HepG2 (cell line): ENCODE results near the gene B3GNT7. TPM values are rescaled to one million over a fixed set of nuclear protein-coding genes. Genes with fewer than 3 reads are reported as not detected.
"Not testable (repeated sequence)": the region's sequence is repeated elsewhere in the genome, so short reads cannot be mapped to it uniquely, and the experiment has no call there.

ENCODE experiments used
- ATAC-seq: fragments of 200-7000 bp; cut with Tn5 transposase; 3 replicates; pipeline ENCODE4 v1.9.1; 2020; ENCODE audit warnings: mild to moderate bottlenecking, moderate library complexity
- BruUV-seq: library from RNA; stranded (reverse); fragments of 400-500 nt; replicated peaks from 2 replicates; lab custom pipeline; 2021; lab: Mats Ljungman, UMichigan
- CTCF ChIA-PET: fragments of 300-600 bp; formaldehyde crosslinking; extraction: SDS; loops from one replicate; lab custom pipeline; 2021; ENCODE audit warnings: low total read pairs, inconsistent platforms, low intra/inter-chr PET ratio; lab: Yijun Ruan, JAX
- POLR2A ChIA-PET: fragments of 350-600 bp; sonication (Branson Sonifier 250); formaldehyde crosslinking; loops from one replicate; lab custom pipeline; 2020; ENCODE audit warnings: antibody characterized with exemption, inconsistent platforms; lab: Yijun Ruan, JAX
- DNase-seq: peaks from one replicate; pipeline ENCODE4 v3.0.0-alpha.2; 2015; ENCODE audit warnings: low spot score
- FAIRE-seq: peaks from 3 replicates; lab custom pipeline; 2011; peaks lifted over from hg19 to GRCh38; lab: Jason Lieb, UNC
- H2AFZ ChIP-seq: one replicate; pipeline ENCODE4 v1.6.1; 2011; ENCODE audit warnings: low read length, inconsistent platforms
- H3K27ac ChIP-seq: fragments of 300-600 bp; 3 replicates; pipeline ENCODE4 v1.8.0; 2011; ENCODE audit warnings: mixed run types, mild to moderate bottlenecking, mixed read lengths, low read length, inconsistent platforms; ENCODE audit not compliant: insufficient read depth; ENCODE audit errors: extremely low read length
- H3K27me3 ChIP-seq, 2 experiments: fragments of 200-600 bp in 1 of 2; 2 replicates in 1 of 2; 3 replicates in 1 of 2; pipeline versions ENCODE4 v1.6.0 to v1.8.0; 2011; ENCODE audit warnings: low read length in 2 of 2, mild to moderate bottlenecking in 2 of 2, moderate library complexity in 2 of 2, inconsistent platforms in 1 of 2; ENCODE audit not compliant: insufficient read depth in 2 of 2, control insufficient read depth in 1 of 2
- H3K36me3 ChIP-seq, 2 experiments: fragments of 200-600 bp in 1 of 2; replicated peaks in 1 of 2; 2 replicates in 1 of 2; 3 replicates in 1 of 2; pipeline versions ENCODE4 v1.5.1 to v1.8.0; 2011; ENCODE audit warnings: low read length in 2 of 2, inconsistent platforms in 1 of 2; ENCODE audit not compliant: insufficient read depth in 2 of 2, control insufficient read depth in 1 of 2
- H3K4me1 ChIP-seq: 2 replicates; pipeline ENCODE4 v1.5.1; 2012; ENCODE audit warnings: low read length, inconsistent platforms; ENCODE audit not compliant: insufficient read depth
- H3K4me2 ChIP-seq: 2 replicates; pipeline ENCODE4 v1.6.0; 2011; ENCODE audit warnings: low read depth, low read length, inconsistent platforms
- H3K4me3 ChIP-seq, 3 experiments: fragments of 200-600 bp in 1 of 3; sonication (generic), shearing (Covaris generic) in 1 of 3; replicated peaks in 1 of 3; 2 replicates each; pipeline ENCODE4 v1.5.1; 2011 to 2016; ENCODE audit warnings: low read length in 3 of 3, inconsistent platforms in 2 of 3, low read depth in 2 of 3, mild to moderate bottlenecking in 2 of 3, control low read depth in 1 of 3, mixed read lengths in 1 of 3; ENCODE audit not compliant: insufficient read depth in 1 of 3
- H3K79me2 ChIP-seq: one replicate; pipeline ENCODE4 v1.6.1; 2011; ENCODE audit warnings: low read length, inconsistent platforms; ENCODE audit not compliant: insufficient read depth
- H3K9ac ChIP-seq: 2 replicates; pipeline ENCODE4 v1.6.0; 2011; ENCODE audit warnings: mild to moderate bottlenecking, low read depth, low read length, inconsistent platforms; ENCODE audit not compliant: insufficient read depth
- H3K9me3 ChIP-seq: 2 replicates; pipeline ENCODE4 v1.5.1; 2012; ENCODE audit warnings: mild to moderate bottlenecking, low read length
- H4K20me1 ChIP-seq: 2 replicates; pipeline ENCODE4 v1.6.0; 2011; ENCODE audit warnings: inconsistent platforms, mild to moderate bottlenecking, low read length, moderate library complexity; ENCODE audit not compliant: insufficient read depth
- CTCF ChIP-seq: sonication (generic); formaldehyde crosslinking; IDR thresholded peaks from 2 replicates; pipeline ENCODE4 v1.5.0; 2020; ENCODE audit warnings: mild to moderate bottlenecking, missing genetic modification reagents, moderate library complexity
- HNF4G ChIP-seq, 2 experiments: sonication (generic) in 1 of 2; formaldehyde crosslinking in 1 of 2; IDR thresholded peaks; 2 replicates each; pipeline versions ENCODE4 v1.4.0 to v1.6.1; 2011 to 2020; ENCODE audit warnings: borderline replicate concordance in 2 of 2, low read depth in 2 of 2, mild to moderate bottlenecking in 2 of 2, low read length in 1 of 2, missing genetic modification reagents in 1 of 2, moderate library complexity in 1 of 2
- PAXIP1 ChIP-seq: sonication (generic); formaldehyde crosslinking; conservative IDR thresholded peaks from 2 replicates; pipeline ENCODE4 v1.4.0; 2020; ENCODE audit warnings: mild to moderate bottlenecking, missing genetic modification reagents, moderate library complexity
- STAG1 ChIP-seq: sonication (generic); formaldehyde crosslinking; IDR thresholded peaks from 2 replicates; pipeline ENCODE4 v1.4.0; 2020; ENCODE audit warnings: missing genetic modification reagents
- ZNF652 ChIP-seq: IDR thresholded peaks from 2 replicates; pipeline ENCODE4 v1.6.1; 2016; ENCODE audit warnings: low read depth, borderline replicate concordance
- ZNF784 ChIP-seq: sonication (generic); formaldehyde crosslinking; IDR thresholded peaks from 2 replicates; pipeline ENCODE4 v1.5.1; 2020; ENCODE audit warnings: missing genetic modification reagents, mild to moderate bottlenecking, borderline replicate concordance
- WGBS: methylation state at CpG from one replicate; pipeline ENCODE4 v1.1.6; 2017; ENCODE audit warnings: low lambda C conversion rate; 5-methylcytosine and 5-hydroxymethylcytosine counted together
- in situ Hi-C: cut with HindIII; loops from 2 replicates; pipeline ENCODE4 v1.10.0; 2017; ENCODE audit warnings: low pct_unique_long_range_greater_than_20kb; ENCODE audit not compliant: extremely low pct_ligation_motif_present
- intact Hi-C: fragments of 100-400 bp; cut with micrococcal nuclease; formaldehyde crosslinking; loops from one replicate; pipeline ENCODE4 v1.10.0; 2022; ENCODE audit not compliant: unreplicated experiment
- polyA plus RNA-seq, 8 experiments: library from polyadenylated mRNA; depleted of rRNA in 3 of 8; stranded (reverse) in 7 of 8; unstranded in 1 of 8; fragments of >200 nt; fragmentation: Illumina TruSeq in 4 of 8; extraction: Trizol in 4 of 8; gene quantifications; 2 replicates each; pipeline versions ENCODE4 v1.2.1 to v1.2.3, GENCODE V29; 2011 to 2016; ENCODE audit warnings: low read depth in 4 of 8, missing spikeins in 1 of 8, mixed read lengths in 1 of 8; ENCODE audit not compliant: insufficient read depth in 1 of 8
- total RNA-seq, 5 experiments: library from RNA; depleted of rRNA; stranded (reverse); fragments of >200 nt; fragmentation: Illumina TruSeq; extraction: Trizol; gene quantifications; 2 replicates each; pipeline ENCODE4 v1.2.3, GENCODE V29; 2016; ENCODE audit warnings: low read depth in 1 of 5

The B3GNT7 gene
- total and polyA plus RNA-seq, 2 of the 13 experiments (the other 11 are each of a cell fraction or from before 2014, with no cell fraction given): 0.04 to 0.24 TPM

- FAIRE-seq, DNase-seq, H3K36me3 ChIP-seq, H3K79me2 ChIP-seq, BruUV-seq, POLR2A ChIA-PET, H3K4me2 ChIP-seq, H3K27ac ChIP-seq, H4K20me1 ChIP-seq, intact Hi-C loops, H3K9ac ChIP-seq, H3K4me3 ChIP-seq, ATAC-seq, H2AFZ ChIP-seq, in situ Hi-C loops: not testable (repeated sequence)
- WGBS: 28% methylated on average over 9 of the region's 9 CpGs
- TF ChIP-seq CTCF (CRISPR knock-in tag) (0 out of 2 replicates have a peak, but pooled peaks have one; percentile 23), STAG1 (CRISPR knock-in tag) (peak; percentile 14; the same call in 1 of the 2 replicates), ZNF652 (0 out of 2 replicates have a peak, but pooled peaks have one; percentile 20)
- peaks cover 0 to 29% of the 10 kb centered on the region in 2 experiments; a peak in 4 of 5 replicates for H3K27me3 ChIP-seq
- peaks cover 29% of the 10 kb centered on the region for H3K4me1 ChIP-seq
- CTCF ChIA-PET: interaction anchor here (1.5 kb wide), 1 partner anchor 112 kb away, joined by 3 read pairs; no protein-coding TSS in a partner anchor
- H3K9me3 ChIP-seq: peaks cover 11% of the 10 kb centered on the region
Observed at GRCh38 chr2:231408304-231408703, 12.8 kb downstream of the B3GNT7 start.

- Histone ChIP-seq H3K4me2 (no peak overlapping the region), H3K4me1 (peaks cover 43% of the 10 kb centered on the region), H3K27ac (no peak overlapping the region), H3K27me3 (peaks cover 0 to 16% of the 10 kb centered on the region in 2 experiments; a peak in 3 of 5 replicates), H3K9ac (no peak overlapping the region), H4K20me1 (no peaks in the 10 kb centered on the region), H3K9me3 (peaks cover 11% of the 10 kb centered on the region), H3K79me2 (no peaks in the 10 kb centered on the region), H3K4me3 (no peak overlapping the region), H2AFZ (no peak overlapping the region), H3K36me3 (no peaks in the 10 kb centered on the region)
- ChIA-PET CTCF (no interaction called here), POLR2A (interaction anchor here (1.6 kb wide), 1 partner anchor 54 kb away, joined by 5 read pairs; the partner anchor contains the start of gene NCL)
- TF ChIP-seq PAXIP1: peak; percentile 39
- no peak for TF ChIP-seq ZNF784 (CRISPR knock-in tag)
- peak; percentile 39; the same call in 1 of the 2 replicates for TF ChIP-seq HNF4G (IDR thresholded peaks at IDR 0.05; ENCODE audit: borderline replicate concordance, low read depth, low read length)
- no peak for TF ChIP-seq HNF4G (CRISPR knock-in tag; IDR thresholded peaks at IDR 0.05; ENCODE audit: borderline replicate concordance, low read depth)
- DNase-seq (no peak), FAIRE-seq (no peak), ATAC-seq (no peak)
- intact Hi-C loops: loop anchor here (5.0 kb wide), 2 partner anchors 162 to 307 kb away; no protein-coding TSS in a partner anchor
- WGBS: 31% methylated on average over 5 of the region's 5 CpGs
- in situ Hi-C loops: loop anchor here (5.0 to 10.0 kb wide), 3 partner anchors 112 to 305 kb away; no protein-coding TSS in a partner anchor
- BruUV-seq: no TSS peak
Observed at GRCh38 chr2:231409776-231410175, 14.3 kb downstream of the B3GNT7 start.
